Measurements from ENCODE around the gene KRTAP17-1. TPM values are rescaled to one million over a fixed set of nuclear protein-coding genes. Genes with fewer than 3 reads are reported as not detected.

The KRTAP17-1 gene
- total RNA-seq, 1 experiment from 2014 or later = not detected

GRCh38 chr17:41328207-41328606 is 12.7 kb upstream of the KRTAP17-1 start:
- no peaks in the 10 kb centered on the region for H3K36me3 ChIP-seq (ENCODE audit: control insufficient read depth, insufficient read depth, low read length)
- no peaks in the 10 kb centered on the region for H3K9me3 Mint-ChIP-seq (ENCODE audit: unreplicated experiment)
- BruUV-seq (replicated peaks) = no TSS peak
- H3K27ac Mint-ChIP-seq (ENCODE audit: unreplicated experiment) = no peak overlapping the region
- intact Hi-C loops (cut with micrococcal nuclease; ENCODE audit: unreplicated experiment) = loop anchor here (10.0 kb wide), 2 partner anchors 167 to 263 kb away; partner anchors contain the start of genes KRTAP2-3 and KRTAP2-4
- no peaks in the 10 kb centered on the region for H3K27me3 Mint-ChIP-seq (ENCODE audit: insufficient read depth, unreplicated experiment)
- H3K4me3 Mint-ChIP-seq (ENCODE audit: unreplicated experiment) = no peak overlapping the region
- POLR2A ChIA-PET = no interaction called here
- H3K9me3 ChIP-seq = no peaks in the 10 kb centered on the region
- H3K4me1 Mint-ChIP-seq (ENCODE audit: low read depth, unreplicated experiment) = no peaks in the 10 kb centered on the region
- no peak overlapping the region for H3K4me3 ChIP-seq (ENCODE audit: low read depth, low read length)
- DNase-seq = no peak
- H3K36me3 Mint-ChIP-seq (ENCODE audit: insufficient read depth, unreplicated experiment) = no peaks in the 10 kb centered on the region
- TF ChIP-seq, protein P1, sequence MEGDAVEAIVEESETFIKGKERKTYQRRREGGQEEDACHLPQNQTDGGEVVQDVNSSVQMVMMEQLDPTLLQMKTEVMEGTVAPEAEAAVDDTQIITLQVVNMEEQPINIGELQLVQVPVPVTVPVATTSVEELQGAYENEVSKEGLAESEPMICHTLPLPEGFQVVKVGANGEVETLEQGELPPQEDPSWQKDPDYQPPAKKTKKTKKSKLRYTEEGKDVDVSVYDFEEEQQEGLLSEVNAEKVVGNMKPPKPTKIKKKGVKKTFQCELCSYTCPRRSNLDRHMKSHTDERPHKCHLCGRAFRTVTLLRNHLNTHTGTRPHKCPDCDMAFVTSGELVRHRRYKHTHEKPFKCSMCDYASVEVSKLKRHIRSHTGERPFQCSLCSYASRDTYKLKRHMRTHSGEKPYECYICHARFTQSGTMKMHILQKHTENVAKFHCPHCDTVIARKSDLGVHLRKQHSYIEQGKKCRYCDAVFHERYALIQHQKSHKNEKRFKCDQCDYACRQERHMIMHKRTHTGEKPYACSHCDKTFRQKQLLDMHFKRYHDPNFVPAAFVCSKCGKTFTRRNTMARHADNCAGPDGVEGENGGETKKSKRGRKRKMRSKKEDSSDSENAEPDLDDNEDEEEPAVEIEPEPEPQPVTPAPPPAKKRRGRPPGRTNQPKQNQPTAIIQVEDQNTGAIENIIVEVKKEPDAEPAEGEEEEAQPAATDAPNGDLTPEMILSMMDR (IDR thresholded peaks at IDR 0.05; ENCODE audit: insufficient read depth in 1 of 2, low read depth in 1 of 2, low read length in 1 of 2, severe bottlenecking in 1 of 2, unreplicated experiment in 1 of 2) = no peak
- CTCF ChIA-PET = interaction anchor here (1.4 kb wide), 1 partner anchor 337 kb away, joined by 4 read pairs; no protein-coding TSS in a partner anchor
- no peaks in the 10 kb centered on the region for H3K27me3 ChIP-seq (replicated peaks; ENCODE audit: control insufficient read depth, insufficient read depth, low read length)
- H3K4me1 ChIP-seq = no peaks in the 10 kb centered on the region

GRCh38 chr17:41327411-41328120 is 12.1 kb upstream of the KRTAP17-1 start:
- CTCF ChIA-PET = no interaction called here
- H3K9me3 Mint-ChIP-seq (ENCODE audit: unreplicated experiment) = no peaks in the 10 kb centered on the region
- H3K27me3 Mint-ChIP-seq (ENCODE audit: insufficient read depth, unreplicated experiment) = no peaks in the 10 kb centered on the region
- Histone ChIP-seq H3K9me3 (no peaks in the 10 kb centered on the region), H3K4me1 (peaks cover under 1% of the 10 kb centered on the region; the same call in 1 of the 2 replicates), H3K36me3 (ENCODE audit: control insufficient read depth, insufficient read depth, low read length) (no peaks in the 10 kb centered on the region), H3K27me3 (replicated peaks; ENCODE audit: control insufficient read depth, insufficient read depth, low read length) (no peaks in the 10 kb centered on the region), H3K4me3 (ENCODE audit: low read depth, low read length) (no peak overlapping the region)
- no peaks in the 10 kb centered on the region for H3K36me3 Mint-ChIP-seq (ENCODE audit: insufficient read depth, unreplicated experiment)
- H3K4me1 Mint-ChIP-seq (ENCODE audit: low read depth, unreplicated experiment) = peaks cover 5% of the 10 kb centered on the region
- POLR2A ChIA-PET = no interaction called here
- H3K27ac Mint-ChIP-seq (ENCODE audit: unreplicated experiment) = peak overlapping the region; percentile 51
- no TSS peak for BruUV-seq (replicated peaks)
- intact Hi-C loops (cut with micrococcal nuclease; ENCODE audit: unreplicated experiment) = loop anchor here (10.0 kb wide), 2 partner anchors 167 to 263 kb away; partner anchors contain the start of genes KRTAP2-3 and KRTAP2-4
- TF ChIP-seq, protein P1 (IDR thresholded peaks at IDR 0.05; ENCODE audit: insufficient read depth in 1 of 2, low read depth in 1 of 2, low read length in 1 of 2, severe bottlenecking in 1 of 2, unreplicated experiment in 1 of 2) = no peak
- no peak for DNase-seq
- H3K4me3 Mint-ChIP-seq (ENCODE audit: unreplicated experiment) = no peak overlapping the region

GRCh38 chr17:41326173-41327145 is 10.9 kb upstream of the KRTAP17-1 start:
- POLR2A ChIA-PET = no interaction called here
- TF ChIP-seq, protein P1 (IDR thresholded peaks at IDR 0.05; ENCODE audit: insufficient read depth in 1 of 2, low read depth in 1 of 2, low read length in 1 of 2, severe bottlenecking in 1 of 2, unreplicated experiment in 1 of 2) = no peak
- BruUV-seq (replicated peaks) = no TSS peak

More at GRCh38 chr17:41326173-41327145, 10.9 kb upstream of the KRTAP17-1 start:
- CTCF ChIA-PET = no interaction called here
- no peak overlapping the region for H3K4me3 ChIP-seq (ENCODE audit: low read depth, low read length)
- DNase-seq = no peak
- peak overlapping the region; percentile 50 for H3K27ac Mint-ChIP-seq (ENCODE audit: unreplicated experiment)
- no peaks in the 10 kb centered on the region for H3K9me3 Mint-ChIP-seq (ENCODE audit: unreplicated experiment)
- no peaks in the 10 kb centered on the region for H3K36me3 ChIP-seq (ENCODE audit: control insufficient read depth, insufficient read depth, low read length)
- H3K4me1 ChIP-seq = peaks cover 4% of the 10 kb centered on the region; the same call in 1 of the 2 replicates
- H3K27me3 ChIP-seq (replicated peaks; ENCODE audit: control insufficient read depth, insufficient read depth, low read length) = no peaks in the 10 kb centered on the region
- intact Hi-C loops (cut with micrococcal nuclease; ENCODE audit: unreplicated experiment) = loop anchor here (10.0 kb wide), 2 partner anchors 168 to 262 kb away; partner anchors contain the start of genes KRTAP2-3 and KRTAP2-4
- peaks cover 10% of the 10 kb centered on the region for H3K4me1 Mint-ChIP-seq (ENCODE audit: low read depth, unreplicated experiment)
- no peak overlapping the region for H3K4me3 Mint-ChIP-seq (ENCODE audit: unreplicated experiment)
- no peaks in the 10 kb centered on the region for H3K9me3 ChIP-seq
- H3K36me3 Mint-ChIP-seq (ENCODE audit: insufficient read depth, unreplicated experiment) = no peaks in the 10 kb centered on the region
- no peaks in the 10 kb centered on the region for H3K27me3 Mint-ChIP-seq (ENCODE audit: insufficient read depth, unreplicated experiment)

All from Caco-2 (cell line).